Glutamatergic neuron (in vitro differentiated cells): ENCODE results near the gene NPAS2. TPM values are rescaled to one million over a fixed set of nuclear protein-coding genes. Genes with fewer than 3 reads are reported as not detected.
A peak's percentile ranks its signal among the peaks of the same experiment; 100 is the strongest.

Experiments used
- DNase-seq: peaks from one replicate; pipeline ENCODE4 v3.0.0; 2022
- H3K27ac Mint-ChIP-seq: one replicate; pipeline ENCODE4 v1.8.0; 2020; ENCODE audit warnings: mild to moderate bottlenecking, mixed read lengths, inconsistent platforms; ENCODE audit not compliant: unreplicated experiment
- H3K27me3 Mint-ChIP-seq: one replicate; pipeline ENCODE4 v1.8.0; 2020; ENCODE audit warnings: mild to moderate bottlenecking, moderate library complexity, mixed read lengths, inconsistent platforms; ENCODE audit not compliant: unreplicated experiment
- H3K36me3 Mint-ChIP-seq: one replicate; pipeline ENCODE4 v1.8.0; 2020; ENCODE audit warnings: mild to moderate bottlenecking, mixed read lengths, inconsistent platforms; ENCODE audit not compliant: unreplicated experiment
- H3K4me1 Mint-ChIP-seq: one replicate; pipeline ENCODE4 v1.8.0; 2020; ENCODE audit warnings: mild to moderate bottlenecking, low read depth, mixed read lengths, inconsistent platforms; ENCODE audit not compliant: unreplicated experiment
- H3K4me3 Mint-ChIP-seq: one replicate; pipeline ENCODE4 v1.8.0; 2020; ENCODE audit warnings: mild to moderate bottlenecking, mixed read lengths, inconsistent platforms; ENCODE audit not compliant: unreplicated experiment
- H3K9me3 Mint-ChIP-seq: one replicate; pipeline ENCODE4 v1.8.0; 2020; ENCODE audit warnings: mild to moderate bottlenecking, moderate library complexity, mixed read lengths, inconsistent platforms; ENCODE audit not compliant: unreplicated experiment
- total RNA-seq: library from RNA; stranded (reverse); fragmentation: NEBNext Ultra II Directional; extraction: Animal tissue kit (Norgen Biotek cat#: 25700); gene quantifications from one replicate; pipeline ENCODE4 v1.2.1, GENCODE V29; 2021; ENCODE audit not compliant: unreplicated experiment
- TF ChIP-seq, protein P1 (sequence below): fragments of 200-600 bp; sonication (generic); IDR thresholded peaks from one replicate; pipeline ENCODE4 v1.5.0; 2021; ENCODE audit not compliant: partially characterized antibody, unreplicated experiment

NPAS2 gene
- total RNA-seq, 1 donor from 2014 or later = 0.54 TPM

DNA sequence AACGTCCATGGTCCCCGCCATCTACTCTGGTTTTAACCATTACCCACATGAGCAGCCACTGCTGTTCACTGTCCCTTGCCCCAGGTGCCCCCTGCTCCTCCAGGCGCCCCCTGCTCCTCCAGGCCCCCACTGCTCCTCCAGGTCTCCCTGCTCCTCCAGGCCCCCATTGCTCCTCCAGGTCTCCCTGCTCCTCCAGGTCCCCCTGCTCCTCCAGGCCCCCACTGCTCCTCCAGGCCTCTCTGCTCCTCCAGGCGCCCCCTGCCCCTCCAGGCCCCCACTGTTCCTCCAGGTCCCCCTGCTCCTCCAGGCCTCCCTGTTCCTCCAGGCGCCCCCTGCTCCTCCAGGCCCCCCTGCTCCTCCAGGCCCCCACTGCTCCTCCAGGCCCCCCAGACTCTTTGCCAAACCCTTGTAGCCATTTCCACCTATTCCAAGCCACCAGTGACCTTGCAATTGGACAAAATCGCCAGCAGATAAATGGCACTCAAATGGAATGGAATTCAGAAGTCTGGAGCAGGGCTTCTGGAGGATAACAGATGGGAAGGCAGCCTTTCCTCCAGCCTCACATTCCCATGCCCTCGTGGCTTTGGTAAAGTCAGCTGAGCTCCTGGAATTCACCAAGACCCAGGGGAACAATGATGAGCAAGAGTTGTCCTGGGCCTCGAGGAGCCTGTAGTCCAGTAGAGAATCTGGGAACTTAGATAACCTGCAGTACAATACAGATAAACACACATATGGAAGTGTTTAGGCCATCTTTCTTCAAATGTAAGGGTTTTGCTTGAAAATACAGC, 168.9 kb downstream of the NPAS2 start:
- TF ChIP-seq, protein P1, sequence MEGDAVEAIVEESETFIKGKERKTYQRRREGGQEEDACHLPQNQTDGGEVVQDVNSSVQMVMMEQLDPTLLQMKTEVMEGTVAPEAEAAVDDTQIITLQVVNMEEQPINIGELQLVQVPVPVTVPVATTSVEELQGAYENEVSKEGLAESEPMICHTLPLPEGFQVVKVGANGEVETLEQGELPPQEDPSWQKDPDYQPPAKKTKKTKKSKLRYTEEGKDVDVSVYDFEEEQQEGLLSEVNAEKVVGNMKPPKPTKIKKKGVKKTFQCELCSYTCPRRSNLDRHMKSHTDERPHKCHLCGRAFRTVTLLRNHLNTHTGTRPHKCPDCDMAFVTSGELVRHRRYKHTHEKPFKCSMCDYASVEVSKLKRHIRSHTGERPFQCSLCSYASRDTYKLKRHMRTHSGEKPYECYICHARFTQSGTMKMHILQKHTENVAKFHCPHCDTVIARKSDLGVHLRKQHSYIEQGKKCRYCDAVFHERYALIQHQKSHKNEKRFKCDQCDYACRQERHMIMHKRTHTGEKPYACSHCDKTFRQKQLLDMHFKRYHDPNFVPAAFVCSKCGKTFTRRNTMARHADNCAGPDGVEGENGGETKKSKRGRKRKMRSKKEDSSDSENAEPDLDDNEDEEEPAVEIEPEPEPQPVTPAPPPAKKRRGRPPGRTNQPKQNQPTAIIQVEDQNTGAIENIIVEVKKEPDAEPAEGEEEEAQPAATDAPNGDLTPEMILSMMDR = no peak
- H3K27me3 Mint-ChIP-seq = peaks cover 10% of the 10 kb centered on the region
- peaks cover 7% of the 10 kb centered on the region for H3K36me3 Mint-ChIP-seq
- peaks cover 6% of the 10 kb centered on the region for H3K4me1 Mint-ChIP-seq
- H3K4me3 Mint-ChIP-seq = no peak overlapping the region
- H3K27ac Mint-ChIP-seq = no peak overlapping the region
- no peak for DNase-seq
- peaks cover 4% of the 10 kb centered on the region for H3K9me3 Mint-ChIP-seq

DNA sequence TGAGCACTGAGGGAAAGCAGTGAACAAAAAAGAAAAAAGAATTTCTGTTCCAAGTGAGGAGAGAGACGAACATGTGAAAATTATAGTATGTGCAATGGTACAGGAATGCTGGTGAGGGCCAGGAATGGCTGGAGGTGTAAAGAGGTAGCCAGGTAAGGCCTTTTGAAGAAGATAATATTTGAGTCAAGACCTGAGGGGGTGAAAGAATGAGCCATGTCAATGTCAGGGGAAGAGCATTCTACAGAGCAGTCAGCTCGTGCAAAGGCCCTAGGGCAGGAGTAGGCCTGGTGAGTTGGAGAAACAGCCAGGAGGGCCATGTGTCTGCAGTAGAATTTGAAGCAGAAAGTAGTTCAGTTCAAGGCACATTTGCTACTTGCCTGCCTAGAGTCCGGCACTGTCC, 169.7 kb downstream of the NPAS2 start:
- Mint-ChIP-seq H3K27ac (peak overlapping the region; percentile 42), H3K36me3 (peaks cover 7% of the 10 kb centered on the region), H3K27me3 (peaks cover 10% of the 10 kb centered on the region), H3K4me1 (peaks cover 8% of the 10 kb centered on the region), H3K9me3 (peaks cover 4% of the 10 kb centered on the region), H3K4me3 (no peak overlapping the region)
- no peak for DNase-seq
- TF ChIP-seq, protein P1 = no peak

DNA sequence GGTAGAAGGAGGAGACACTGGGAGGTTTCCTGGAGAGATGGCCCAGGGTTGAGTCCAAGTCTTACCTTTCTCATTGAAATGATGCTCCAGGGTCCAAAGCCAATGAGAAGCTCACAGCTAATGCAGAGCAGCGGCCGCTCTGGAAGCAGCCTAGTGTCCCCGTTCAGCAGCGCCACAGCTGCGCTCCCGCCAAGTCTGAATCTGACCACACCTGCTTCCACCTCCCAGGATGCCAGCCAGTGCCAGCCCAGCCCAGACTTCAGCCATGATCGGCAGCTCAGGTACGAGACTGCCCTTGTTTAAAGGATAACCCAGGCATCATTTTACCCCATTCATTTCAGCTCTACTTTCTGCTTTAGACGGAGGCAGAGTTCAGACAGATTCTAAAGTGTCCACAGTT, 170.2 kb downstream of the NPAS2 start:
- peaks cover 10% of the 10 kb centered on the region for H3K27me3 Mint-ChIP-seq
- peaks cover 4% of the 10 kb centered on the region for H3K9me3 Mint-ChIP-seq
- no peak overlapping the region for H3K4me3 Mint-ChIP-seq
- H3K27ac Mint-ChIP-seq = no peak overlapping the region
- H3K36me3 Mint-ChIP-seq = peaks cover 7% of the 10 kb centered on the region
- TF ChIP-seq, protein P1 = no peak
- H3K4me1 Mint-ChIP-seq = peaks cover 5% of the 10 kb centered on the region
- no peak for DNase-seq

DNA sequence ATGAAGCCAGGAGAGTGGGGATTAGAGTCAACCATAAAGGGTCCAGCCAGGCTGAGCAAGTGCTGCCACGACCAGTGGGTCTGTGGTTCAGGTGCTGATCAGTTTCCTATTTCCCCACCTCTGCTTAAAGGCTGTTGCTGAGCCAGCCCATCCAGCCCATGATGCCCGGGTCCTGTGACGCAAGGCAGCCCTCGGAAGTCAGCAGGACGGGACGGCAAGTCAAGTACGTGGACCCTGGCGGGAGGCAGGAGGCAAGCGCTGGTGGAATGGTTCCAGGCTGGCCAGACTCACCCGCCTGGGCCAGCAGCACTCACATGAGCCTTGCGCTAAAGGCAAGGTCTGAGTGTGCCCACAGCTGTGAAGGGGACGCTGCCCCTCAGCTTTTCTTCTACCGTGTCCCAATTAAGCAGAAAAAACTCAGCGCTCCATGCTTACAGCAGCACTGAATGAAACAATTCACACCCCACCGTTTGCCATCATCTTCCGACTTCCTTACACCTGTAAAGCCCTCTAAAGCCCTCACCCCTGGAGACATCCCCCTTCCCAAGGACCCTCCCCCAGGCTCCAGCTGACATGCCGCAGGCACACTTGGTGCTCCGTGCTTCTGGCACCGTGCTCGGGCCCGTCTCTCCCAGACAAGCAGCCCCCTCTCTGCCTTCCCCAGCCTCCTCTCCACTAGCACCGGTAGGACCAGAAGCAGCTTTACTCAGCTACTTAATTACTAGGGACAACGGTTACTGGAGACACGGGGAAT, 170.9 kb downstream of the NPAS2 start:
- Mint-ChIP-seq H3K4me1 (peaks cover 5% of the 10 kb centered on the region), H3K36me3 (peaks cover 7% of the 10 kb centered on the region), H3K9me3 (peaks cover 4% of the 10 kb centered on the region), H3K27ac (no peak overlapping the region), H3K27me3 (peaks cover 10% of the 10 kb centered on the region), H3K4me3 (no peak overlapping the region)
- TF ChIP-seq, protein P1 = no peak
- no peak for DNase-seq

DNA sequence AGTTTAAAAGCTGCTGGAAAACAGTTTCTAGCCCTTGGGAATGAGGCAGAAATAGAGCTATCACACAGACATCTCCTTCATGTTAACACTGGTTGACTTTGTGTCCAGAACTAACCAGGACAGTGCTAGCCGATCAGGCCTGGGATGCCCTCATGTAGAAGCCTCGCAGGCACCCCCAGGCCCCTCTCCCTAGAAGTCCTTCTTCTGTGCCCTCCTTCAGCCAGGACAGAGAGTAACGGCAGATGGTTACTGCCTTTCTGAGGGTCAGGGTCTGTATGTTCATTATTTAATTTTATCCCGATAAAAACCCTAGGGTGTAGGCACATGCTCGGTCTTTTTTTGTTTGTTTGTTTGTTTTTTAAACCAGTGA, 171.4 kb downstream of the NPAS2 start:
- Mint-ChIP-seq H3K9me3 (peaks cover 4% of the 10 kb centered on the region), H3K36me3 (peaks cover 7% of the 10 kb centered on the region), H3K4me1 (peaks cover 6% of the 10 kb centered on the region), H3K4me3 (no peak overlapping the region), H3K27ac (no peak overlapping the region), H3K27me3 (peaks cover 10% of the 10 kb centered on the region)
- DNase-seq = no peak
- TF ChIP-seq, protein P1 = no peak
